Hippocampal formation (tissue), 2 donors: ENCODE results near the gene FBH1.
A peak's percentile ranks its signal among the peaks of the same experiment; 100 is the strongest.
"Not testable (repeated sequence)": the region's sequence is repeated elsewhere in the genome, so short reads cannot be mapped to it uniquely, and the experiment has no call there.

ENCODE experiments used
- DNase-seq, 2 donors: peaks; one replicate each; lab custom pipeline; 2025; lab: John Stamatoyannopoulos, UW

FBH1 gene

GRCh38 chr10:5941579-5941978 lies 51.5 kb downstream of the FBH1 start:
- DNase-seq = no peak

DNA sequence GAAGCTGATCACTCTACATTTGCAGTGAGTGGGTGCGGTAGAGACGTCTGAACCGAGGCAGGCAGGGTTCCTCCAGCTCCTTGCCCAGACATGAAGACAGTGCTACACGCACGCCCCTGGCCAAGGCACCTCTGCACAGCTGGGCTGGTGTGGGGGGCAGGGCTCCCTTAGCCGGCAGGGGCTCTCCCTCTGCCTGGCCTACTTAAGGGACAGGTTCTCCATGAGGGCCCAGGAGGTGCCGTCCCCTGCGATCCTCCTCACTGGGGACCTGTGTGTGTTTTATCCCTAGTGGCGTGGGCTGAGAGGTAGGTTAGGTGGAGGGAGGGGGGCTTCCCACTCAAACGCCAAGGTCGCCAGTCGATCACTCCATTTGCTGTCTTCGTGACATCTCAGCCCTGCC lies 52.0 kb downstream of the FBH1 start:
- DNase-seq = no peak

- no peak for DNase-seq
Measured at GRCh38 chr10:5942474-5942873, 52.4 kb downstream of the FBH1 start.

GRCh38 chr10:5943536-5943935 lies 53.5 kb downstream of the FBH1 start:
- no peak for DNase-seq

DNA sequence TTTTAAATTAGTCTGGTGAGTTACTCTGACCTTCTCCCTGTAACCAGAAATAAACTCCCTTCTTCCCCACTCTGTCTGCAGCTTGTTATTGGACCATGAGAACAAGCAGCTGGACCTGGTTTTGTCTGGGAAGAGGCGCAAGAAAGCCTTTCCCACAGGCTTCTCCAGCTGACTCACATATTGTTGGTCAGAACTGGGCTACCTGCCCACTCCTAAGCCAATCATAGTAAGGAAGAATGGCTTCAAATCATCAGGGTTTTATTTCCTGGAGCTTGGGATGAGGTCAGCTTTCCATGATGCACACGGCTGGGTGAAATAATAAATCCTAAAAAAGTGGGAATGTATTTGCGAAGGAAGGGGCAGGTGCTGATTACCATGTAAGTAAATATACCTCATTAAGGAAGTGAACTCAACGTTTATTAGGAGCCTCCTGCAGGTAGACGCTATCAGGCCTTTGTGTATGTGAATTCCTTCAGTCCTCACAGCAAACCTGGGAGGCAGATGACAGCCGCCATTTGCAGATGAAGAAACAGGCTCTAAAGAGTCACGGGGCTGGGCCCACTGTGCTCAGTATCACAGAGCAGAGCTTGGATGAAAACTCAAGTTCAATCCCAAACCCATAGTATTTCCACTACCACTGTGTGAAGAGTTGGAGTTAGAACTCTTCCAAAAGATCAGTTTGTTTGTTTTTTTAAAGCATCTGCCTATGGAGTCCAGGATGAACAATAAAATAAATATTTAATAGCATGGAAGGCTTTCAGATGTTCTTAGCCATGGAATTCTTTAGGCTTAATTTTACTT lies 54.5 kb downstream of the FBH1 start:
- peak; percentile 7 to 35 for DNase-seq

DNA sequence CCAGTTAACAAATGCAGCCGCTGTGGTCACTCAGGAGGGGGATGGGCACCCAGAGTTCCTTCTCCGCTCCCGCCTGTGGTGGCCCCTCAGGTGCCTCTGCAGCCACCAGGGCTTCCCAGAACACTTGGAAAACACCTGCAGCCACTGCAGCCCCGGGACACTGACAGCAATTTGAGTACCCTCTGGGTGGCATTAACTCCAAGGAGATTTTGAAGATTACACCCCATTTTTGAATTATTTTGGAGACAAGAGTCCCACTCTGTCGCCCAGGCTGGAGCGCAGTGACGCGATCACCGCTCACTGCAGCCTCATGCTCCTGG lies 55.1 kb downstream of the FBH1 start:
- no peak for DNase-seq

DNA sequence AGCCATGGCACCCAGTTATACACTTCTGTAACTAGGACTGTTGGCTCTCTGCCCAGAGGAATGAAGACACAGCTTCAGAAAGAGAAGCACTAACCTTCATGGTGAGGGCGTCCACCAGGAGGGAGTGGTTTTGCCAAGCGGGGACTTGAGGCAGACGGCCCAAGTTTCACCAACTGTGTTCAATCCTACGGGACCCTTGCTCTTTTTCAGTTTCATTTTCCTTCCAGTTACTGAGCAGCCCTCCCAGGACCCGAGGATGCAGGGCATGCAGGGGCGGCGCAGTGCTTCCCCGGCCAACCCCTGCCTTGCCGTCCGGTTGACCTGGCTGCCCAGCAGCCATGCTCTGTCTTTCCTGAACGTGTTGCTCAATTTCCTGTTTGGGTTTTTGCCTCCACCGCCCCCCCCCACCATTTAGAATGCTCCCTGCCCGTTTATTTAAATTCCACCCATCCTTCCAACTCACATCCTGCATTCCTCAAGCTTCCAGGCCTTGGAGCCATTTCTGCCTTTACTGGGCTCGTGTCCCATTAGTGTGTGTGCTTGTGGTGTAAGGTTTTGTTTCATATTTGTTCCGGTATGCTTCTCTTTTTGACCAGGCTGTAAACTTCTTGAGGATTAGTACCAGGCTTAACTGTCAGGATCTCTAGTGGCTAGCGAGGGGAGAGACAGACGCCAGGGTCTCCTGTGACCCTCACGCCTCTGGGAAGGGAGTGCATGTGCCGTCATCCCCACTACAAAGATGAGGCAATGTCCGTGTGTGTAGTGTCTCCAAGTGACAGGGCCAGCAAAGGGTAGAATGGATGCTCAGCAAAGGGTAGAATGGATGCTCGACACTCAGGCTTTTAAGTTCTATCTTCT lies 55.7 kb downstream of the FBH1 start:
- peak in 1 of 2 donors; percentile 27 for DNase-seq

- DNase-seq = not testable (repeated sequence)
Measured at GRCh38 chr10:5946419-5946775, 56.4 kb downstream of the FBH1 start.

DNA sequence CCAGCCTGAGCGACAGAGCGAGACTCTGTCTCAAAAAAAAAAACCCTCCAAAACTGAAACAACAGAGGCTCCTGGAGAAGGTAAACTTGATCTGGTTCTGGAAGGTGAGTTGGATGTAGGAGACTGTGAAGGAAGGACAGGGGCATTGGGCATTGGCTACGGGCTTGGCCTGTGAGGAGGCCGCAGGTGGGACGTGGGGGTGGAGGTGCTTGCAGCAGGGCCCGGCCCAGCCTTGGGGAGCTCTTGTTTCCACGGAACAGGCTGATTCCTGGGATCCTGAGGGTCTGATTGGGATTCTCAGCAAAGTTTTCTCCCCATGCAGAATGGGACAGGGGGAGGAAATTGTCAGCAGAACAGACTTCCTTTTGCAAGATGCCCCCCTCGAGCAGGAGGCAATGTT lies 56.7 kb downstream of the FBH1 start:
- DNase-seq = no peak

DNA sequence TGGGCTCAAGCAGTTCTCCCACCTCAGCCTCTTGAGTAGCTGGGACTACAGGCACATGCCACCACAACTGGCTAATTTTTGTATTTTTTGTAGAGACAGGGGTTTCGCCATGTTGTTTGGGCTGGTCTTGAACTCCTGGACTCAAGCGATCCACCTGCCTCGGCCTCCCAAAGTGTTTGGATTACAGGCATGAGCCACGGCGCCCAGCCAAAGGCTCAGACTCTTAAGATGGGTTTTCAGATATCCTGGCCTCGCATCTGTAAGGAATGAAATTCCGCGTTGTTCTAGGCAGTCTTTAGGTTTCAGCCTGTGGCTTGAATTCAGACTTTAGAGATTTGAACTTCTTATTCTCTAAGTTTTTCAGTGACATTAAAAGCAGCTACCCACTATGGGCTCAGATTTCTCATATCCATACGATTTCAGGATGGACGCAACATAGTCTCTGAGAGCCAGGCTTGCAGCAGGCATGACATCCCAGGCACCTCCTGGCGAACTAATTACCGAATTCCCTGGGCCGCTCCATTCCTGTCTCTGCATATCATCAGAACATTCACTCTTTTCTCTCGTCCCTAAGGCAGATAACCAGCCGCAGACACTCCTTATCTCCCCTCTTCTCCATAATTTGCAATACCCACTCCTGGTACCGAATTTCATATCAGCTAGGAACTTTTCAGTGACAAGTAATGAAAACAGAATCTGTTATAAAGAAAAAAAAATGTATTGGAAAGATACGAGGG lies 57.6 kb downstream of the FBH1 start:
- no peak for DNase-seq

GRCh38 chr10:5948208-5948585 lies 58.2 kb downstream of the FBH1 start:
- DNase-seq = no peak

DNA sequence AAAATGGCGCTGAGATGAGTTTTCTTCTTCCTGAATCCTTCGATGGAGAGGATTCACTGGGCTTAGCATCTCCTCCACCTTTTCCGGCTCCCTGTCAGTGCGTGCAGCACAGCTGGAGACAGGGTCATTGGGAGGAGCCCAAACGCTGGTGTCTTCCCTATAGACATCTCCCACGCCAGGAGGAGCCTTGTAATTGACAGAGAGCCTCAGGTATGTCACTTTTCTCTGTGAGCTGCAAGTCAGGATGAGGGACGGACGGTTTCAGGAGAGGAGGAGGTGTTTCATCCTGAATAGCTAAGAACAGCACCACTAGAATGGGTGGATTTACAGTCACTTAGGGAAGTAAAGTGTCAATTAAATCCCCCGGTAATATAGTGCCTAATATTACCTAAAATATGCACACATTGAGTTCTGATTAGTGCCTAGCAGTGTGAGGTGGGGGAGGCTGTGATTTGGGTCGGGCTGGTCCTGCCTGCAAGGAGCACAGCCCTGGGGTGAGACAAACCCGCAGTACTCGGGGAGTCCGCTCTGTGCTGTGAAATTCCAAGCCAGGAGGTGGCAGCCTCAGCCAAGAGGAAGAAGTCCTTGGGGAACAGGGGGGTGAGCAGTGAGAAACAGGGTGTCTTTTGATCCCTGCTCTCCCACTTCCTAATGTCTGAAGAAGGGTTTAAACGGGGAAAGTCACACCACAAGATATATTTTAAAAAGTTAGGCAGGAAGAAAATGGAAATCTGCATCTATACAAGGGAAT lies 59.1 kb downstream of the FBH1 start:
- DNase-seq = peak; percentile 38 to 41

DNA sequence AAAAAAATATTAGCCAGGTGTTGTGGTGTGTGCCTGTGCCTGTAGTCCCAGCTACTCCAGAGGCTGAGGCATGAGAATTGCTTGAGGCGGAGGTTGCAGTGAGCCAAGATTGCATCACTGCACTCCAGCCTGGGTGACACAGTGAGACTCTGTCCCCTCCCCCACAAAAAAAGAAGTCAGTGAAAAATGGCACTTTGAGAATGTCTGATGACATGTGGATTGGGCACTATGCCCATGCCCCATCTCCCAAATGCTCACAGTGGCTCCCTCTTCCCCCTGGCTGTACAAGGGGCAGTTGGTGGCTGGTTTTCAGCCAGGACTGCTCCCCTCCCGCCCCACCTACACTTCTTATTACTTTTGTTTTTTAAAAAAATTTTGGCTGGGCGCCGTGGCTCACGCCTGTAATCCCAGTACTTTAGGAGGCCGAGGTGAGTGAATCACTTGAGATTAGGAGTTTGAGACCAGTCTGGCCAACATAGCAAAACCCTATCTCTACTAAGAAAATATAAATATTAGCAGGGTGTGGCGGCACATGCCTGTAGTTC lies 61.2 kb downstream of the FBH1 start:
- no peak for DNase-seq

DNA sequence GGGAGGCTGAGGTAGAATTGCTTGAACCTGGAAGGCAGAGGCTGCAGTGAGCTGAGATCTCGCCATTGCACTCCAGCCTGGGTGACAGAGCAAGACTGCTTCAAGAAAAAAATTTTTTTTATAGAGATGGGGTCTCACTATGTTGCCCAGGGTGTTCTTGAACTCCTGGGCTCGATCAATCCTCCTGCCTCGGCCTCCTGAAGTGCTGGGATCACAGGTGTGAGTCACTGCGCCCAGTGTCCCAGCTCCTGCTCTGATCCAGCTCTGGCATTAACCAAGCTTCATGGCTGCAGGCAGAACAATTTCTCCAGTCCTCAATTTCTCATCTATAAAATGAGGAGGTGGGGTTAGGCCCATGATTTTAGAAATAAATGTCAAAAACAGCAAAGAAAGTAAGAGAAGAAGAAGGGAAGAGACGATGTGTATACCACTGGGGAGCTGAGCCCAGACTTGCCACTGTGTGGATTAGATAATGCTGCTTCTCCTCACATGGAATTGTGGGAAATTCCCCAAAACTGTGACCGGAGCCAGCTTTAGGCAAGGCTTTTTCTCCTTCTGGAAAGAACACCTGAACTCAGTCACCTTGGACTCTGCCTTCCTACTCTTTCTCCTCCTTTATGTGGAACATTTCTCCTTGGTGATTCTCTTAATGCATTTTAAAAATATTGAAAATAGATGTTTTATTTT lies 61.8 kb downstream of the FBH1 start:
- no peak for DNase-seq

DNA sequence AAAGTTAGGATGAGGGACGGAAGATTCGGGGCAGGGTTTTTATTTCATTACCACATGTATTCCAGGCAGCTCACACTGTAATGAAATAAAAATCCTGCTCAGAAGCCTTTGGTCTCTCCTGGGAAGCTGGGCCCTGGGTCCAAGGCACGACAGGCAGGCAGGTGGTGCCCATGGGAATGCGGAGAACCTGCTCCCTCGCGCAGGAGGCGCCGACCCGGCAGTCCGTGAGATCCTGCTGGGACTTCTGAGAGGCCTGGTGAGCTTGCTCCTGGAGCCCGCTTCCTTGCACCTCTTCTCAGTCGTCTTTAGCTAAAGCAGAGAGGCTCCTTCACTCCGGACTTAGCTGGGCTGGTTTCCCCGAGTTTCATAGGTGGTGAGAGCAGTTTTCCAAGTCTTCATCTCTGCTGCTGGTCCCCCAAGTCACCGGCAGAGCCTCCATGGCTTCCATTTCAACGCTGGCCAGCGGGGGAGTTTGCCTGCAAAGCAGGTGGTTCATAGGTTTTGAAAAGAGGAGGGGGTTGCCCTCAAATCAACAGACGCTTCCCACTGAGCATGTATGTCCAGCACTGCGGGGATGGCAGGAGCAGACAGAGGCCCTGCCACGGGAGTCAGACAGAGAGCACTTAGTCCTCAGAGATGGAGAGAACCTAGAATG lies 62.8 kb downstream of the FBH1 start:
- no peak for DNase-seq

DNA sequence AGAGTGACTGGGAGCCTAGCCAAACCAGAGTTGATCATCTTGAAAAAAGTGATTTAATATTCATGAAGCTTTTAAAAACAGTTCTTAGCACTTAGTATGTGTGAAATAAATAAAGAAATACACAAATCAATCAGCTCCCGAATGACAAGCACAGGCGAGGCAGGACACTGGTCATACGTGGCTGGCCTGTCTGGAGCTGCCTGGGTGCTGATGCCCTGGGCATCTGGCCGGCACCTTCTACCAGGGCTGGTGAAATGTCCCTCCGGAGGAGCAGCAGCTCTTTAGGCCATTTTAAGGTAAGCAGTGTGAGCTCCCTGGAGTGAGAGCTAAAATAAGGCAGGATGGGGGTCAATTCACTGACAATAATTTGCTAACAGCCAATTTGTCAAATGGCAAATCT lies 63.6 kb downstream of the FBH1 start:
- no peak for DNase-seq

- no peak for DNase-seq
Measured at GRCh38 chr10:5956146-5956936, 66.3 kb downstream of the FBH1 start.

DNA sequence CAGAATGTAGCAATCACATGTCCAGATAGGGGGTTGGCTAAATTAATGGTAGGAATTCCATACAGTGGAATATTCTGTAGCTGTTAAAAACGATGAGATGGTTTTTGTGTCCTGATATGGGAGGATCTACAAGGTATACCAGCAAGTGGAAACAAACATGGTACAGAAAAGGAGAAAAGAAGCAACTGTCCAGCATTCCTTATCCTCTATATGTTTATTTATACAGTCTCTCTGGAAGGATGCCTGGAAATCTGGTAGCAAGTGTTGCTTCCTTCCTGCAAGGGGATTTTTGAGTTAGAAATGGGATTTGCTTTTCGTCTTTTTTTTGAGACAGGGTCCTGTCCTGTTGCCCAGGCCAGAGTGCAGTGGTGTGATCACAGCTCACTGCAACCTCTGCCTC lies 68.0 kb downstream of the FBH1 start:
- no peak for DNase-seq

GRCh38 chr10:5958675-5959074 lies 68.6 kb downstream of the FBH1 start:
- DNase-seq = no peak

GRCh38 chr10:5959142-5959541 lies 69.1 kb downstream of the FBH1 start:
- DNase-seq = no peak
